ENCODE data around the gene TSSC4.

Gene TSSC4

GRCh38 chr11:2377511-2378443 is 22.8 kb upstream of the TSSC4 start:
- TF ChIP-seq SPI1 (IDR thresholded peaks at IDR 0.05; ENCODE audit: borderline replicate concordance, low read depth) (no peak), POLR2AphosphoS5 (IDR thresholded peaks at IDR 0.05; ENCODE audit: low read depth) (no peak), GABPA (IDR thresholded peaks at IDR 0.05; ENCODE audit: low read depth) (no peak), CTCF (IDR thresholded peaks at IDR 0.05; ENCODE audit: insufficient read depth, low read length) (no peak)
- TF ChIP-seq, protein P1, sequence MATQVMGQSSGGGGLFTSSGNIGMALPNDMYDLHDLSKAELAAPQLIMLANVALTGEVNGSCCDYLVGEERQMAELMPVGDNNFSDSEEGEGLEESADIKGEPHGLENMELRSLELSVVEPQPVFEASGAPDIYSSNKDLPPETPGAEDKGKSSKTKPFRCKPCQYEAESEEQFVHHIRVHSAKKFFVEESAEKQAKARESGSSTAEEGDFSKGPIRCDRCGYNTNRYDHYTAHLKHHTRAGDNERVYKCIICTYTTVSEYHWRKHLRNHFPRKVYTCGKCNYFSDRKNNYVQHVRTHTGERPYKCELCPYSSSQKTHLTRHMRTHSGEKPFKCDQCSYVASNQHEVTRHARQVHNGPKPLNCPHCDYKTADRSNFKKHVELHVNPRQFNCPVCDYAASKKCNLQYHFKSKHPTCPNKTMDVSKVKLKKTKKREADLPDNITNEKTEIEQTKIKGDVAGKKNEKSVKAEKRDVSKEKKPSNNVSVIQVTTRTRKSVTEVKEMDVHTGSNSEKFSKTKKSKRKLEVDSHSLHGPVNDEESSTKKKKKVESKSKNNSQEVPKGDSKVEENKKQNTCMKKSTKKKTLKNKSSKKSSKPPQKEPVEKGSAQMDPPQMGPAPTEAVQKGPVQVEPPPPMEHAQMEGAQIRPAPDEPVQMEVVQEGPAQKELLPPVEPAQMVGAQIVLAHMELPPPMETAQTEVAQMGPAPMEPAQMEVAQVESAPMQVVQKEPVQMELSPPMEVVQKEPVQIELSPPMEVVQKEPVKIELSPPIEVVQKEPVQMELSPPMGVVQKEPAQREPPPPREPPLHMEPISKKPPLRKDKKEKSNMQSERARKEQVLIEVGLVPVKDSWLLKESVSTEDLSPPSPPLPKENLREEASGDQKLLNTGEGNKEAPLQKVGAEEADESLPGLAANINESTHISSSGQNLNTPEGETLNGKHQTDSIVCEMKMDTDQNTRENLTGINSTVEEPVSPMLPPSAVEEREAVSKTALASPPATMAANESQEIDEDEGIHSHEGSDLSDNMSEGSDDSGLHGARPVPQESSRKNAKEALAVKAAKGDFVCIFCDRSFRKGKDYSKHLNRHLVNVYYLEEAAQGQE (IDR thresholded peaks at IDR 0.05; ENCODE audit: insufficient replicate concordance, low read depth): no peak
- peak overlapping the region; percentile 50; the same call in 1 of the 2 replicates for H3K27ac ChIP-seq (replicated peaks)
- no peak for DNase-seq (ENCODE audit: low read depth in 1 of 2, low spot score in 1 of 2)
- H3K4me3 ChIP-seq (replicated peaks; ENCODE audit: insufficient read depth, low read length): peak overlapping the region; percentile 65
- H3K27me3 ChIP-seq (ENCODE audit: insufficient read depth, poor library complexity, severe bottlenecking): no peaks in the 10 kb centered on the region

- no peak overlapping the region for H3K27ac ChIP-seq (replicated peaks)
- TF ChIP-seq GABPA (IDR thresholded peaks at IDR 0.05; ENCODE audit: low read depth): no peak
- no peak for TF ChIP-seq POLR2AphosphoS5 (IDR thresholded peaks at IDR 0.05; ENCODE audit: low read depth)
- TF ChIP-seq CTCF (IDR thresholded peaks at IDR 0.05; ENCODE audit: insufficient read depth, low read length): no peak
- no peak for TF ChIP-seq SPI1 (IDR thresholded peaks at IDR 0.05; ENCODE audit: borderline replicate concordance, low read depth)
- TF ChIP-seq, protein P1 (IDR thresholded peaks at IDR 0.05; ENCODE audit: insufficient replicate concordance, low read depth): no peak
- peak overlapping the region; percentile 65 for H3K4me3 ChIP-seq (replicated peaks; ENCODE audit: insufficient read depth, low read length)
- DNase-seq (ENCODE audit: low read depth in 1 of 2, low spot score in 1 of 2): no peak
- H3K27me3 ChIP-seq (ENCODE audit: insufficient read depth, poor library complexity, severe bottlenecking): no peaks in the 10 kb centered on the region
Observed at GRCh38 chr11:2378527-2379210, 21.9 kb upstream of the TSSC4 start.

DNA sequence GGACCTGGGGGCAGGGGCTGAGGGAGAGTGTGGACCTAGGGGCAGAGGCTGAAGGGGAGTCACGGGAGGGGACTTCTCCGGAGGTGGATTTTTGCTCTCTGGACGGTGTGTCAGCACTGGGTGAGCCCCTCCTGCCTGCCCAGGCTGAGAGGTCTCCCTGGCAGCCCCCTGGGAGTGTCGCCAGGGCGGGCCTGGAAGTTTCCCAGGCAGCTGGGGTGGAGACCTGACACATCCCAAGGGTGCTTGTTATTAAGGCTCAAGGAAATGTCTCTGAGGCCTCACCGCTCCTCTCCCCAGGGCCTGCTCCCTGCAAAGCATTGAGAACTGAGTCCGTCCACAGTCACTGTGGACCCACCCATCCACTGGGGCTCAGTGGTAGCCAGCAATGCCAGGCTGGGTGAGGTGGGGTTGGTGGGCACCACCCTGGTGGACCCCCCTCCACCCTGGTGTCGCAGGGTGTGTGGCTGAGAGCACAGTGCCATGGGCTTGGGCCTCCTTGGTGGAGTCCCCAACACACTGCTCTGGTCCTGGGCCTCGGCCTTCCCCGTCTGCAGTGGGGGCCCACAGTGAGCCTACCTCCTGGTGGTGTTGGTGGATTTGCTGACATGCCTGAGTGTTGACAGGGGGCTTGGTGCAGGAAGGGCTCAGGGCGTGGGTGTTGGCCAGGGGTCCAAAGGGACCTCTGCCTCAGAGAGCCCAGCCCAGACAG is 20.9 kb upstream of the TSSC4 start:
- no peak overlapping the region for H3K4me3 ChIP-seq (replicated peaks; ENCODE audit: insufficient read depth, low read length)
- H3K27ac ChIP-seq (replicated peaks): no peak overlapping the region
- no peaks in the 10 kb centered on the region for H3K27me3 ChIP-seq (ENCODE audit: insufficient read depth, poor library complexity, severe bottlenecking)
- DNase-seq (ENCODE audit: low read depth in 1 of 2, low spot score in 1 of 2): no peak
- no peak for TF ChIP-seq POLR2AphosphoS5 (IDR thresholded peaks at IDR 0.05; ENCODE audit: low read depth)

DNA sequence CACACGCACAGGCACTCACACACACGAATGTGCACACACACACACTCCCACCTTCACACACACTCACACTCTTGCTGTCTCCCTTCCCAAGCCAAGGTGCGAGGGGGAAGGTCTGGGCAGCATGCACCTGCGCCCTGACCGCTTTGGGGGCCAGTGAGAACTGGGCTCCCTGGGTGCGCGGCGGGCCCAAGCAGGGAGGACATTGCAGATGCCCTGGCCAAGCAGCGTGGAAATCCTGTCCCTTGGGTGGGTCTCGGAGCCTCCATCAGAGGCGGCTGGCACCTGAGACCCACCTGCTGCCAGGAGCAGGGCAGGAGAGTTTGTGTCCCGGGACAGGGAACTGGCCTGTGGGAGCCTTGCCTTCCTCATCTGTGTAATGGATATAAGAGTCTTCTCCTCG is 20.2 kb upstream of the TSSC4 start:
- H3K4me3 ChIP-seq (replicated peaks; ENCODE audit: insufficient read depth, low read length): no peak overlapping the region
- H3K27ac ChIP-seq (replicated peaks): no peak overlapping the region
- DNase-seq (ENCODE audit: low read depth in 1 of 2, low spot score in 1 of 2): no peak
- no peak for TF ChIP-seq GABPA (IDR thresholded peaks at IDR 0.05; ENCODE audit: low read depth)
- TF ChIP-seq CTCF (IDR thresholded peaks at IDR 0.05; ENCODE audit: insufficient read depth, low read length): no peak
- H3K27me3 ChIP-seq (ENCODE audit: insufficient read depth, poor library complexity, severe bottlenecking): no peaks in the 10 kb centered on the region

All from HL-60 (cell line).